HepG2 (cell line): ENCODE results near the gene SCRT2. TPM values are rescaled to one million over a fixed set of nuclear protein-coding genes. Genes with fewer than 3 reads are reported as not detected.

Experiments
- CREM ChIP-seq, 2 experiments: sonication (generic) in 1 of 2; formaldehyde crosslinking in 1 of 2; IDR thresholded peaks; 2 replicates each; pipeline versions ENCODE4 v1.4.0 to v1.6.1; 2016 to 2020; ENCODE audit warnings: antibody characterized with exemption in 1 of 2, mild to moderate bottlenecking in 1 of 2, missing genetic modification reagents in 1 of 2
- GTF2F1 ChIP-seq: fragments of 150-350 bp; IDR thresholded peaks from 2 replicates; pipeline ENCODE4 v1.6.1; 2014; ENCODE audit warnings: low read length
- SPEN ChIP-seq: sonication (generic); formaldehyde crosslinking; IDR thresholded peaks from 2 replicates; pipeline ENCODE4 v1.5.1; 2020; ENCODE audit warnings: low read depth, mild to moderate bottlenecking, missing genetic modification reagents
- TBX3 ChIP-seq: fragments of 450-650 bp; IDR thresholded peaks from 2 replicates; pipeline ENCODE4 v1.6.1; 2017; ENCODE audit warnings: antibody characterized with exemption, mild to moderate bottlenecking, inconsistent platforms, borderline replicate concordance
- ZMYM2 ChIP-seq: sonication (generic); formaldehyde crosslinking; IDR thresholded peaks from 2 replicates; pipeline ENCODE4 v1.8.0; 2022; ENCODE audit warnings: mild to moderate bottlenecking, missing genetic modification reagents
- ZNF296 ChIP-seq: sonication (generic); formaldehyde crosslinking; conservative IDR thresholded peaks from 2 replicates; pipeline ENCODE4 v1.5.0; 2020; ENCODE audit warnings: mild to moderate bottlenecking, missing genetic modification reagents
- polyA plus RNA-seq, 8 experiments: library from polyadenylated mRNA; depleted of rRNA in 3 of 8; stranded (reverse) in 7 of 8; unstranded in 1 of 8; fragments of >200 nt; fragmentation: Illumina TruSeq in 4 of 8; extraction: Trizol in 4 of 8; gene quantifications; 2 replicates each; pipeline versions ENCODE4 v1.2.1 to v1.2.3, GENCODE V29; 2011 to 2016; ENCODE audit warnings: low read depth in 4 of 8, missing spikeins in 1 of 8, mixed read lengths in 1 of 8; ENCODE audit not compliant: insufficient read depth in 1 of 8
- total RNA-seq, 5 experiments: library from RNA; depleted of rRNA; stranded (reverse); fragments of >200 nt; fragmentation: Illumina TruSeq; extraction: Trizol; gene quantifications; 2 replicates each; pipeline ENCODE4 v1.2.3, GENCODE V29; 2016; ENCODE audit warnings: low read depth in 1 of 5
- TF ChIP-seq, protein P1 (sequence below): sonication (generic); formaldehyde crosslinking; IDR thresholded peaks from 2 replicates; pipeline ENCODE4 v1.5.1; 2020; ENCODE audit warnings: missing genetic modification reagents, mild to moderate bottlenecking, borderline replicate concordance
- TF ChIP-seq, protein P2 (sequence below): sonication (generic); formaldehyde crosslinking; IDR thresholded peaks from 2 replicates; pipeline ENCODE4 v1.4.0; 2020; ENCODE audit warnings: missing genetic modification reagents
- TF ChIP-seq, protein P3 (sequence below): sonication (generic); formaldehyde crosslinking; IDR thresholded peaks from 2 replicates; pipeline ENCODE4 v1.4.0; 2020; ENCODE audit warnings: missing genetic modification reagents, borderline replicate concordance
- TF ChIP-seq, protein P4 (sequence below), 2 experiments: fragments of 450-650 bp in 1 of 2; sonication (generic) in 1 of 2; formaldehyde crosslinking in 1 of 2; IDR thresholded peaks; 2 replicates each; pipeline versions ENCODE4 v1.6.1 to v1.8.0; 2016 to 2022; ENCODE audit warnings: antibody characterized with exemption in 1 of 2, mild to moderate bottlenecking in 1 of 2, missing genetic modification reagents in 1 of 2
- TF ChIP-seq, protein P5 (sequence below): sonication (generic); formaldehyde crosslinking; IDR thresholded peaks from 2 replicates; pipeline ENCODE4 v1.5.0; 2020; ENCODE audit warnings: missing genetic modification reagents

The SCRT2 gene
- total and polyA plus RNA-seq, 2 of the 13 experiments (the other 11 are each of a cell fraction or from before 2014, with no cell fraction given) = not detected

DNA sequence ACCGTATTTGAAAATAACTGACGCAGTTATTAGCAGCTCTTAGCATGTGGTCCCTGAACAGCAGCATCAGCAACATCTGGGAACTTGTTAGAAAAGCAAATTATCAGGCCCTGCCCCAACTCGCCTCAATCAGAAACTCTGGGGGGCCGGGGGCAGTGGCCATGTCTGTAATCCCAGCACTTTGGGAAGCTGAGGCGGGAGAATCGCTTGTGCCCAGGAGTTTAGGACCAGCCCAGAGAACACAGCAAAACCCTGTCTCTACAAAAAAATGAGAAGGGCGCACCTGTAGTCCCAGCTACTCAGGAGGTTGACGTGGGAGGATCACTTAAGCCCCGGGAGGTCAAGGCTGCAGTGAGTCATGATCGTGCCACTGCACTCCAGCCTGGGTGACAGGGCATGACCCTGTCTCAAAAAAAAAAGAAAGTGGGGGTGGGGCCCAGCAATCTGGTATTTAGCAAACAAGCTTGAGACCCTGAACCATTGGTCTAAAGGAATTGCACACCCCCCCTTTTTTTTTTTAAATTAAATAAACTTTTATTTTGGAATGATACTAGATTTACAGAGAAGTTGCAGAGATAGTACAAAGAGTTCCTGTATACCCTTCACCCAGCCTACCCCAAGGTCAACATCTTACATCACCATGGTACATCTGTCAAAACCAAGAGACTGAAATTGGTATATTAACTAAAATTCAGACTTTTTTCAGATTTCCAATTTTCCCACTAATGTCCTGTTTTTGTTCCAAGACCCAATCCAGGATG is 29.3 kb downstream of the SCRT2 start (continued):
- TF ChIP-seq ZMYM2 (CRISPR knock-in tag) (no peak), CREM (IDR thresholded peaks at IDR 0.05) (peak; percentile 55; the same call in 1 of the 2 replicates), CREM (CRISPR knock-in tag; IDR thresholded peaks at IDR 0.05) (no peak), TBX3 (no peak), GTF2F1 (no peak), SPEN (CRISPR knock-in tag) (no peak), ZNF296 (CRISPR knock-in tag) (no peak)
- TF ChIP-seq, protein P1, sequence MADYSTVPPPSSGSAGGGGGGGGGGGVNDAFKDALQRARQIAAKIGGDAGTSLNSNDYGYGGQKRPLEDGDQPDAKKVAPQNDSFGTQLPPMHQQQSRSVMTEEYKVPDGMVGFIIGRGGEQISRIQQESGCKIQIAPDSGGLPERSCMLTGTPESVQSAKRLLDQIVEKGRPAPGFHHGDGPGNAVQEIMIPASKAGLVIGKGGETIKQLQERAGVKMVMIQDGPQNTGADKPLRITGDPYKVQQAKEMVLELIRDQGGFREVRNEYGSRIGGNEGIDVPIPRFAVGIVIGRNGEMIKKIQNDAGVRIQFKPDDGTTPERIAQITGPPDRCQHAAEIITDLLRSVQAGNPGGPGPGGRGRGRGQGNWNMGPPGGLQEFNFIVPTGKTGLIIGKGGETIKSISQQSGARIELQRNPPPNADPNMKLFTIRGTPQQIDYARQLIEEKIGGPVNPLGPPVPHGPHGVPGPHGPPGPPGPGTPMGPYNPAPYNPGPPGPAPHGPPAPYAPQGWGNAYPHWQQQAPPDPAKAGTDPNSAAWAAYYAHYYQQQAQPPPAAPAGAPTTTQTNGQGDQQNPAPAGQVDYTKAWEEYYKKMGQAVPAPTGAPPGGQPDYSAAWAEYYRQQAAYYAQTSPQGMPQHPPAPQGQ (CRISPR knock-in tag) = no peak
- TF ChIP-seq, protein P2, sequence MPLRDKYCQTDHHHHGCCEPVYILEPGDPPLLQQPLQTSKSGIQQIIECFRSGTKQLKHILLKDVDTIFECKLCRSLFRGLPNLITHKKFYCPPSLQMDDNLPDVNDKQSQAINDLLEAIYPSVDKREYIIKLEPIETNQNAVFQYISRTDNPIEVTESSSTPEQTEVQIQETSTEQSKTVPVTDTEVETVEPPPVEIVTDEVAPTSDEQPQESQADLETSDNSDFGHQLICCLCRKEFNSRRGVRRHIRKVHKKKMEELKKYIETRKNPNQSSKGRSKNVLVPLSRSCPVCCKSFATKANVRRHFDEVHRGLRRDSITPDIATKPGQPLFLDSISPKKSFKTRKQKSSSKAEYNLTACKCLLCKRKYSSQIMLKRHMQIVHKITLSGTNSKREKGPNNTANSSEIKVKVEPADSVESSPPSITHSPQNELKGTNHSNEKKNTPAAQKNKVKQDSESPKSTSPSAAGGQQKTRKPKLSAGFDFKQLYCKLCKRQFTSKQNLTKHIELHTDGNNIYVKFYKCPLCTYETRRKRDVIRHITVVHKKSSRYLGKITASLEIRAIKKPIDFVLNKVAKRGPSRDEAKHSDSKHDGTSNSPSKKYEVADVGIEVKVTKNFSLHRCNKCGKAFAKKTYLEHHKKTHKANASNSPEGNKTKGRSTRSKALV (CRISPR knock-in tag) = no peak
- TF ChIP-seq, protein P3, sequence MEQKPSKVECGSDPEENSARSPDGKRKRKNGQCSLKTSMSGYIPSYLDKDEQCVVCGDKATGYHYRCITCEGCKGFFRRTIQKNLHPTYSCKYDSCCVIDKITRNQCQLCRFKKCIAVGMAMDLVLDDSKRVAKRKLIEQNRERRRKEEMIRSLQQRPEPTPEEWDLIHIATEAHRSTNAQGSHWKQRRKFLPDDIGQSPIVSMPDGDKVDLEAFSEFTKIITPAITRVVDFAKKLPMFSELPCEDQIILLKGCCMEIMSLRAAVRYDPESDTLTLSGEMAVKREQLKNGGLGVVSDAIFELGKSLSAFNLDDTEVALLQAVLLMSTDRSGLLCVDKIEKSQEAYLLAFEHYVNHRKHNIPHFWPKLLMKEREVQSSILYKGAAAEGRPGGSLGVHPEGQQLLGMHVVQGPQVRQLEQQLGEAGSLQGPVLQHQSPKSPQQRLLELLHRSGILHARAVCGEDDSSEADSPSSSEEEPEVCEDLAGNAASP (CRISPR knock-in tag) = peak; percentile 80; the same call in 1 of the 2 replicates
- TF ChIP-seq, protein P4, sequence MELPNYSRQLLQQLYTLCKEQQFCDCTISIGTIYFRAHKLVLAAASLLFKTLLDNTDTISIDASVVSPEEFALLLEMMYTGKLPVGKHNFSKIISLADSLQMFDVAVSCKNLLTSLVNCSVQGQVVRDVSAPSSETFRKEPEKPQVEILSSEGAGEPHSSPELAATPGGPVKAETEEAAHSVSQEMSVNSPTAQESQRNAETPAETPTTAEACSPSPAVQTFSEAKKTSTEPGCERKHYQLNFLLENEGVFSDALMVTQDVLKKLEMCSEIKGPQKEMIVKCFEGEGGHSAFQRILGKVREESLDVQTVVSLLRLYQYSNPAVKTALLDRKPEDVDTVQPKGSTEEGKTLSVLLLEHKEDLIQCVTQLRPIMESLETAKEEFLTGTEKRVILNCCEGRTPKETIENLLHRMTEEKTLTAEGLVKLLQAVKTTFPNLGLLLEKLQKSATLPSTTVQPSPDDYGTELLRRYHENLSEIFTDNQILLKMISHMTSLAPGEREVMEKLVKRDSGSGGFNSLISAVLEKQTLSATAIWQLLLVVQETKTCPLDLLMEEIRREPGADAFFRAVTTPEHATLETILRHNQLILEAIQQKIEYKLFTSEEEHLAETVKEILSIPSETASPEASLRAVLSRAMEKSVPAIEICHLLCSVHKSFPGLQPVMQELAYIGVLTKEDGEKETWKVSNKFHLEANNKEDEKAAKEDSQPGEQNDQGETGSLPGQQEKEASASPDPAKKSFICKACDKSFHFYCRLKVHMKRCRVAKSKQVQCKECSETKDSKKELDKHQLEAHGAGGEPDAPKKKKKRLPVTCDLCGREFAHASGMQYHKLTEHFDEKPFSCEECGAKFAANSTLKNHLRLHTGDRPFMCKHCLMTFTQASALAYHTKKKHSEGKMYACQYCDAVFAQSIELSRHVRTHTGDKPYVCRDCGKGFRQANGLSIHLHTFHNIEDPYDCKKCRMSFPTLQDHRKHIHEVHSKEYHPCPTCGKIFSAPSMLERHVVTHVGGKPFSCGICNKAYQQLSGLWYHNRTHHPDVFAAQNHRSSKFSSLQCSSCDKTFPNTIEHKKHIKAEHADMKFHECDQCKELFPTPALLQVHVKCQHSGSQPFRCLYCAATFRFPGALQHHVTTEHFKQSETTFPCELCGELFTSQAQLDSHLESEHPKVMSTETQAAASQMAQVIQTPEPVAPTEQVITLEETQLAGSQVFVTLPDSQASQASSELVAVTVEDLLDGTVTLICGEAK (IDR thresholded peaks at IDR 0.05) = no peak
- TF ChIP-seq, protein P4 (CRISPR knock-in tag; IDR thresholded peaks at IDR 0.05) = no peak
- TF ChIP-seq, protein P5, sequence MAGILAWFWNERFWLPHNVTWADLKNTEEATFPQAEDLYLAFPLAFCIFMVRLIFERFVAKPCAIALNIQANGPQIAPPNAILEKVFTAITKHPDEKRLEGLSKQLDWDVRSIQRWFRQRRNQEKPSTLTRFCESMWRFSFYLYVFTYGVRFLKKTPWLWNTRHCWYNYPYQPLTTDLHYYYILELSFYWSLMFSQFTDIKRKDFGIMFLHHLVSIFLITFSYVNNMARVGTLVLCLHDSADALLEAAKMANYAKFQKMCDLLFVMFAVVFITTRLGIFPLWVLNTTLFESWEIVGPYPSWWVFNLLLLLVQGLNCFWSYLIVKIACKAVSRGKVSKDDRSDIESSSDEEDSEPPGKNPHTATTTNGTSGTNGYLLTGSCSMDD (CRISPR knock-in tag) = no peak
